GM12878 (cell line): ENCODE measurements around the gene PPP4C. TPM values are rescaled to one million over a fixed set of nuclear protein-coding genes. Genes with fewer than 3 reads are reported as not detected.

Experiments
- ASH2L ChIP-seq: fragments of 300-600, 200-600 bp; sonication (generic); IDR thresholded peaks from 2 replicates; pipeline ENCODE4 v1.6.1; 2017; ENCODE audit warnings: low read depth, mild to moderate bottlenecking, borderline replicate concordance
- BACH1 ChIP-seq: fragments of 450-650 bp; IDR thresholded peaks from 2 replicates; pipeline ENCODE4 v1.6.1; 2017; ENCODE audit warnings: mild to moderate bottlenecking, borderline replicate concordance
- CHD2 ChIP-seq: IDR thresholded peaks from 2 replicates; pipeline ENCODE4 v1.6.1; 2011; ENCODE audit warnings: low read depth, low read length, improper control_type of control experiment, borderline replicate concordance
- CREM ChIP-seq: IDR thresholded peaks from 2 replicates; pipeline ENCODE4 v1.6.1; 2014; ENCODE audit warnings: antibody characterized with exemption, low read depth
- ELK1 ChIP-seq: IDR thresholded peaks from 2 replicates; pipeline ENCODE4 v1.6.1; 2012; ENCODE audit warnings: low read depth, low read length, improper control_type of control experiment
- ESRRA ChIP-seq: IDR thresholded peaks from 2 replicates; pipeline ENCODE4 v1.6.1; 2012; ENCODE audit warnings: mild to moderate bottlenecking, low read length, improper control_type of control experiment
- ETV6 ChIP-seq, 2 experiments: fragments of 450-650 bp in 1 of 2; IDR thresholded peaks in 1 of 2; conservative IDR thresholded peaks in 1 of 2; 2 replicates each; pipeline ENCODE4 v1.6.1; 2014; ENCODE audit warnings: antibody characterized with exemption in 1 of 2, borderline replicate concordance in 1 of 2, low read depth in 1 of 2, mild to moderate bottlenecking in 1 of 2, moderate library complexity in 1 of 2
- EZH2 ChIP-seq: IDR thresholded peaks from 2 replicates; pipeline ENCODE4 v1.6.1; 2012; ENCODE audit warnings: low read depth, mild to moderate bottlenecking, control low read depth, inconsistent platforms, low read length, borderline replicate concordance; ENCODE audit not compliant: control insufficient read depth
- HCFC1 ChIP-seq: fragments of 150-350 bp; IDR thresholded peaks from 2 replicates; pipeline ENCODE4 v1.6.1; 2014; ENCODE audit warnings: low read length
- HDAC2 ChIP-seq: fragments of 200-600 bp; sonication (generic); IDR thresholded peaks from 2 replicates; pipeline ENCODE4 v1.6.1; 2017
- IRF5 ChIP-seq: fragments of 450-650 bp; IDR thresholded peaks from 2 replicates; pipeline ENCODE4 v1.6.1; 2017; ENCODE audit warnings: borderline replicate concordance
- KDM1A ChIP-seq: fragments of 200-600 bp; sonication (generic); IDR thresholded peaks from 2 replicates; pipeline ENCODE4 v1.6.1; 2016; ENCODE audit warnings: borderline replicate concordance
- MYC ChIP-seq: IDR thresholded peaks from 2 replicates; pipeline ENCODE4 v1.6.1; 2011; ENCODE audit warnings: mild to moderate bottlenecking, low read length, moderate library complexity, inconsistent platforms; ENCODE audit not compliant: insufficient read depth, insufficient replicate concordance, insufficient read length, severe bottlenecking
- NFXL1 ChIP-seq: fragments of 450-650 bp; IDR thresholded peaks from 2 replicates; pipeline ENCODE4 v1.6.1; 2017; ENCODE audit warnings: antibody characterized with exemption, mild to moderate bottlenecking, borderline replicate concordance
- NR2C2 ChIP-seq: IDR thresholded peaks from 2 replicates; pipeline ENCODE4 v1.6.1; 2011; ENCODE audit warnings: borderline replicate concordance, low read depth; ENCODE audit not compliant: control insufficient read depth, insufficient read length
- PAX5 ChIP-seq: IDR thresholded peaks from 2 replicates; pipeline ENCODE4 v1.6.1; 2011; ENCODE audit warnings: low read depth, low read length, borderline replicate concordance
- POLR2A ChIP-seq: IDR thresholded peaks from 2 replicates; pipeline ENCODE4 v1.6.1; 2011; ENCODE audit warnings: low read depth, mild to moderate bottlenecking, low read length
- POLR2AphosphoS2 ChIP-seq: IDR thresholded peaks from 2 replicates; pipeline ENCODE4 v1.6.1; 2011; ENCODE audit warnings: low read depth, mild to moderate bottlenecking, low read length, improper control_type of control experiment, moderate library complexity
- RAD21 ChIP-seq: IDR thresholded peaks from 2 replicates; pipeline ENCODE4 v1.6.1; 2011; ENCODE audit warnings: mild to moderate bottlenecking, low read depth, low read length, moderate library complexity; ENCODE audit not compliant: insufficient read depth
- RB1 ChIP-seq: fragments of 450-650 bp; formaldehyde crosslinking; IDR thresholded peaks from 2 replicates; pipeline ENCODE4 v1.6.1; 2017; ENCODE audit warnings: mild to moderate bottlenecking, borderline replicate concordance
- SIX5 ChIP-seq: IDR thresholded peaks from 2 replicates; pipeline ENCODE4 v1.6.1; 2011; ENCODE audit warnings: mild to moderate bottlenecking, low read depth, low read length, moderate library complexity; ENCODE audit not compliant: severe bottlenecking
- SMAD5 ChIP-seq: IDR thresholded peaks from 2 replicates; pipeline ENCODE4 v1.6.1; 2016; ENCODE audit warnings: antibody characterized with exemption, low read depth
- TAF1 ChIP-seq: IDR thresholded peaks from 2 replicates; pipeline ENCODE4 v1.6.1; 2011; ENCODE audit warnings: mild to moderate bottlenecking, low read depth, low read length, borderline replicate concordance
- USF1 ChIP-seq: IDR thresholded peaks from 2 replicates; pipeline ENCODE4 v1.6.1; 2011; ENCODE audit warnings: borderline replicate concordance, low read depth, mild to moderate bottlenecking, moderate library complexity, mixed read lengths, low read length; ENCODE audit not compliant: insufficient read depth; ENCODE audit errors: extremely low read length
- WRNIP1 ChIP-seq: IDR thresholded peaks from 2 replicates; pipeline ENCODE4 v1.6.1; 2011; ENCODE audit warnings: low read depth, low read length, improper control_type of control experiment, borderline replicate concordance
- ZNF217 ChIP-seq: fragments of 450-650 bp; IDR thresholded peaks from 2 replicates; pipeline ENCODE4 v1.6.1; 2017; ENCODE audit warnings: antibody characterized with exemption, mild to moderate bottlenecking
- polyA plus RNA-seq, 11 experiments: library from polyadenylated mRNA; depleted of rRNA in 4 of 11; unstranded in 6 of 11; stranded (reverse) in 5 of 11; fragments of >200 nt; fragmentation: Nextera tagmentation in 4 of 11; fragmentation: Illumina TruSeq in 1 of 11; extraction: Ambion mirVana in 4 of 11; extraction: Trizol in 1 of 11; gene quantifications; 1 replicate in 1 of 11; 2 replicates in 10 of 11; pipeline versions ENCODE4 v1.2.1 to v1.2.3, GENCODE V29; 2011 to 2016; ENCODE audit warnings: inconsistent platforms in 2 of 11, missing spikeins in 2 of 11, low read depth in 1 of 11
- total RNA-seq, 4 experiments: library from RNA; depleted of rRNA in 3 of 4; stranded (reverse); fragments of >200 nt in 3 of 4; fragmentation: Illumina TruSeq in 1 of 4; extraction: Trizol in 1 of 4; gene quantifications; 2 replicates each; pipeline versions ENCODE4 v1.2.1 to v1.2.3, GENCODE V29; 2013 to 2021
- TF ChIP-seq, protein P1 (sequence below): IDR thresholded peaks from 2 replicates; pipeline ENCODE4 v1.6.1; 2011; ENCODE audit warnings: low read depth, mild to moderate bottlenecking, low read length, moderate library complexity, borderline replicate concordance; ENCODE audit errors: extremely low read depth

The PPP4C gene
- total and polyA plus RNA-seq, 10 of the 15 experiments (the other 5 are each of a cell fraction or from before 2014, with no cell fraction given): 2.7 to 240 (median 124) TPM

- no peak for TF ChIP-seq SIX5
- TF ChIP-seq WRNIP1: no peak
- TF ChIP-seq ESRRA: no peak
- peak; percentile 95 for TF ChIP-seq RB1
- TF ChIP-seq ETV6 (conservative IDR thresholded peaks at IDR 0.05 in 1 of 2, IDR thresholded peaks at IDR 0.05 in 1 of 2; ENCODE audit: borderline replicate concordance in 1 of 2, low read depth in 1 of 2): peak in 1 of 2 experiments; percentile 76; a peak in 2 of 4 replicates
- TF ChIP-seq ZNF217: no peak
- TF ChIP-seq NR2C2: no peak
- peak; percentile 86 for TF ChIP-seq POLR2A
- TF ChIP-seq RAD21: no peak
- TF ChIP-seq HCFC1: no peak
- no peak; the same call in none of the 2 replicates for TF ChIP-seq POLR2AphosphoS2
- TF ChIP-seq CHD2: peak; percentile 89
- no peak for TF ChIP-seq EZH2
- TF ChIP-seq BACH1: peak; percentile 96
- no peak for TF ChIP-seq HDAC2
- TF ChIP-seq TAF1: peak; percentile 62; the same call in 1 of the 2 replicates
- TF ChIP-seq PAX5: peak; percentile 57; the same call in 1 of the 2 replicates
- TF ChIP-seq CREM: peak; percentile 57
- no peak for TF ChIP-seq IRF5
- peak; percentile 82 for TF ChIP-seq ELK1
- no peak; the same call in 1 of the 2 replicates for TF ChIP-seq SMAD5
- TF ChIP-seq ASH2L: no peak
- peak; percentile 82 for TF ChIP-seq MYC
- no peak for TF ChIP-seq KDM1A
- no peak for TF ChIP-seq USF1
- TF ChIP-seq, protein P1, sequence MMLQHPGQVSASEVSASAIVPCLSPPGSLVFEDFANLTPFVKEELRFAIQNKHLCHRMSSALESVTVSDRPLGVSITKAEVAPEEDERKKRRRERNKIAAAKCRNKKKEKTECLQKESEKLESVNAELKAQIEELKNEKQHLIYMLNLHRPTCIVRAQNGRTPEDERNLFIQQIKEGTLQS: no peak
- no peak for TF ChIP-seq NFXL1
Measured at GRCh38 chr16:30065102-30065942, 10.5 kb upstream of the PPP4C start, which contains the start of gene ALDOA (continued).
